ENCODE results near the gene PLXNA4. TPM values are rescaled to one million over a fixed set of nuclear protein-coding genes. Genes with fewer than 3 reads are reported as not detected.

PLXNA4 gene
- total RNA-seq, 1 experiment from 2014 or later, result 0.81 TPM

DNA sequence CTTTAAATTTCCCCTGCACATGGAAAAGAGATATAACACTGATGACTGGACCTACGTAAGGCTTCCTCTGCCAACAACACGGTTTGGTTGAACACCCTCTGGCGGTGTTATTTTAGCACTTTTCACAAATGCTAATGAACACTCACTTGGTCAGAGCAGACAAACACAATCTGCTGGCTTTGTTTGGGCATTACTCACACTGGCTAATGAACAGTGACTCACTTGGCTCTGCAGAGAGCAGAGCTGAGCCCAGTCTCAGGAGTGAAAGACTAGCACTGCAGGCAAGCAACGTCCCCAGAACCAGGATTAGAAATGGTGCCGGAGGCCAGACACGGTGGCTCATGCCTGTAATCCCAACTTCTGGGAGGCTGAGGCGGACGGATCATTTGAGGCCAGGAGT, 430.8 kb downstream of the PLXNA4 start:
- Mint-ChIP-seq H3K4me3 (no peak overlapping the region), H3K36me3 (no peaks in the 10 kb centered on the region), H3K9me3 (no peaks in the 10 kb centered on the region), H3K27ac (no peak overlapping the region), H3K4me1 (peaks cover 23% of the 10 kb centered on the region), H3K27me3 (ENCODE audit: low read depth) (peaks cover 6% of the 10 kb centered on the region)
- DNase-seq (ENCODE audit: low spot score) (no peak), ATAC-seq (no peak)
- TF ChIP-seq, protein P1, sequence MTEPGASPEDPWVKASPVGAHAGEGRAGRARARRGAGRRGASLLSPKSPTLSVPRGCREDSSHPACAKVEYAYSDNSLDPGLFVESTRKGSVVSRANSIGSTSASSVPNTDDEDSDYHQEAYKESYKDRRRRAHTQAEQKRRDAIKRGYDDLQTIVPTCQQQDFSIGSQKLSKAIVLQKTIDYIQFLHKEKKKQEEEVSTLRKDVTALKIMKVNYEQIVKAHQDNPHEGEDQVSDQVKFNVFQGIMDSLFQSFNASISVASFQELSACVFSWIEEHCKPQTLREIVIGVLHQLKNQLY (CRISPR knock-in tag; IDR thresholded peaks at IDR 0.05), result no peak
- no peak for TF ChIP-seq GTF2I (CRISPR knock-in tag; conservative IDR thresholded peaks at IDR 0.05)
- TF ChIP-seq, protein P2, sequence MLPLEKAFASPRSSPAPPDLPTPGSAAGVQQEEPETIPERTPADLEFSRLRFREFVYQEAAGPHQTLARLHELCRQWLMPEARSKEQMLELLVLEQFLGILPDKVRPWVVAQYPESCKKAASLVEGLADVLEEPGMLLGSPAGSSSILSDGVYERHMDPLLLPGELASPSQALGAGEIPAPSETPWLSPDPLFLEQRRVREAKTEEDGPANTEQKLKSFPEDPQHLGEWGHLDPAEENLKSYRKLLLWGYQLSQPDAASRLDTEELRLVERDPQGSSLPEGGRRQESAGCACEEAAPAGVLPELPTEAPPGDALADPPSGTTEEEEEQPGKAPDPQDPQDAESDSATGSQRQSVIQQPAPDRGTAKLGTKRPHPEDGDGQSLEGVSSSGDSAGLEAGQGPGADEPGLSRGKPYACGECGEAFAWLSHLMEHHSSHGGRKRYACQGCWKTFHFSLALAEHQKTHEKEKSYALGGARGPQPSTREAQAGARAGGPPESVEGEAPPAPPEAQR (CRISPR knock-in tag; IDR thresholded peaks at IDR 0.05), result no peak
- TF ChIP-seq, protein P3, sequence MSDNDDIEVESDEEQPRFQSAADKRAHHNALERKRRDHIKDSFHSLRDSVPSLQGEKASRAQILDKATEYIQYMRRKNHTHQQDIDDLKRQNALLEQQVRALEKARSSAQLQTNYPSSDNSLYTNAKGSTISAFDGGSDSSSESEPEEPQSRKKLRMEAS (CRISPR knock-in tag; IDR thresholded peaks at IDR 0.05), result no peak
- POLR2A ChIA-PET, result interaction anchor here (0.7 kb wide), 1 partner anchor 102 kb away, joined by 3 read pairs; no protein-coding TSS in a partner anchor
- CTCF ChIA-PET, result interaction anchor here (0.5 kb wide), 1 partner anchor 137 kb away, joined by 3 read pairs; no protein-coding TSS in a partner anchor

DNA sequence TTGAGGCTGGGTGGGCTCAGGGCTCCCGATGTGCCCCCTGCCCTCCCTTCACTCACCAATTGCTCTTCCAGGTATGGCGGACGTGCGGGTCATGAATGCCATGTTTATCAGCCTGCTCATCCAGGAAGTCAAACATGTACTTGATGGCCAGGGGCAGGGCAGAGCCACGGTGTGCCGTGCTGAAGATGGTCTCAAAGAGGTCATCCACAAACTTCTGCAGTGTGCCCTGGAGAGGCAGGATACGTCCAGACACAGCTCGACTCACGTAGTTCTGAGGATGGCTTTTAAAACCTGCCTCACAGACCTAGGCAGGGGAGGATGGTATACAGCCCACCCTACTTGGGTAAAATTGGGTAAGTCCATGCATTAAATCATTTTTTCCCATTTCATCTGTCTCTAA, 431.2 kb downstream of the PLXNA4 start:
- Mint-ChIP-seq H3K4me1 (peaks cover 23% of the 10 kb centered on the region), H3K9me3 (no peaks in the 10 kb centered on the region), H3K4me3 (no peak overlapping the region), H3K36me3 (no peaks in the 10 kb centered on the region), H3K27me3 (ENCODE audit: low read depth) (peaks cover 6% of the 10 kb centered on the region), H3K27ac (no peak overlapping the region)
- ChIA-PET CTCF (interaction anchor here (0.5 kb wide), 1 partner anchor 138 kb away, joined by 3 read pairs; no protein-coding TSS in a partner anchor), POLR2A (no interaction called here)
- ATAC-seq (no peak), DNase-seq (ENCODE audit: low spot score) (no peak)
- TF ChIP-seq RORB (CRISPR knock-in tag; IDR thresholded peaks at IDR 0.05) (no peak), FOXK1 (CRISPR knock-in tag; IDR thresholded peaks at IDR 0.05) (no peak), KAT7 (CRISPR knock-in tag; IDR thresholded peaks at IDR 0.05; ENCODE audit: borderline replicate concordance) (no peak), TEAD1 (CRISPR knock-in tag; IDR thresholded peaks at IDR 0.05) (no peak), MYBL2 (CRISPR knock-in tag; IDR thresholded peaks at IDR 0.05) (no peak), ZNF232 (CRISPR knock-in tag; IDR thresholded peaks at IDR 0.05) (no peak), ZNF416 (CRISPR knock-in tag; IDR thresholded peaks at IDR 0.05) (no peak), ZBTB21 (CRISPR knock-in tag; IDR thresholded peaks at IDR 0.05; ENCODE audit: borderline replicate concordance) (no peak), GTF2I (CRISPR knock-in tag; conservative IDR thresholded peaks at IDR 0.05) (no peak), CREM (CRISPR knock-in tag; IDR thresholded peaks at IDR 0.05) (no peak), TP53 (CRISPR knock-in tag; IDR thresholded peaks at IDR 0.05) (no peak), MXD4 (CRISPR knock-in tag; IDR thresholded peaks at IDR 0.05; ENCODE audit: borderline replicate concordance) (no peak), NFE2L1 (CRISPR knock-in tag; IDR thresholded peaks at IDR 0.05) (no peak), NR1H2 (CRISPR knock-in tag; IDR thresholded peaks at IDR 0.05) (no peak)
- TF ChIP-seq, protein P4, sequence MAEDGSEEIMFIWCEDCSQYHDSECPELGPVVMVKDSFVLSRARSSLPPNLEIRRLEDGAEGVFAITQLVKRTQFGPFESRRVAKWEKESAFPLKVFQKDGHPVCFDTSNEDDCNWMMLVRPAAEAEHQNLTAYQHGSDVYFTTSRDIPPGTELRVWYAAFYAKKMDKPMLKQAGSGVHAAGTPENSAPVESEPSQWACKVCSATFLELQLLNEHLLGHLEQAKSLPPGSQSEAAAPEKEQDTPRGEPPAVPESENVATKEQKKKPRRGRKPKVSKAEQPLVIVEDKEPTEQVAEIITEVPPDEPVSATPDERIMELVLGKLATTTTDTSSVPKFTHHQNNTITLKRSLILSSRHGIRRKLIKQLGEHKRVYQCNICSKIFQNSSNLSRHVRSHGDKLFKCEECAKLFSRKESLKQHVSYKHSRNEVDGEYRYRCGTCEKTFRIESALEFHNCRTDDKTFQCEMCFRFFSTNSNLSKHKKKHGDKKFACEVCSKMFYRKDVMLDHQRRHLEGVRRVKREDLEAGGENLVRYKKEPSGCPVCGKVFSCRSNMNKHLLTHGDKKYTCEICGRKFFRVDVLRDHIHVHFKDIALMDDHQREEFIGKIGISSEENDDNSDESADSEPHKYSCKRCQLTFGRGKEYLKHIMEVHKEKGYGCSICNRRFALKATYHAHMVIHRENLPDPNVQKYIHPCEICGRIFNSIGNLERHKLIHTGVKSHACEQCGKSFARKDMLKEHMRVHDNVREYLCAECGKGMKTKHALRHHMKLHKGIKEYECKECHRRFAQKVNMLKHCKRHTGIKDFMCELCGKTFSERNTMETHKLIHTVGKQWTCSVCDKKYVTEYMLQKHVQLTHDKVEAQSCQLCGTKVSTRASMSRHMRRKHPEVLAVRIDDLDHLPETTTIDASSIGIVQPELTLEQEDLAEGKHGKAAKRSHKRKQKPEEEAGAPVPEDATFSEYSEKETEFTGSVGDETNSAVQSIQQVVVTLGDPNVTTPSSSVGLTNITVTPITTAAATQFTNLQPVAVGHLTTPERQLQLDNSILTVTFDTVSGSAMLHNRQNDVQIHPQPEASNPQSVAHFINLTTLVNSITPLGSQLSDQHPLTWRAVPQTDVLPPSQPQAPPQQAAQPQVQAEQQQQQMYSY (CRISPR knock-in tag; IDR thresholded peaks at IDR 0.05), result no peak
- TF ChIP-seq, protein P5, sequence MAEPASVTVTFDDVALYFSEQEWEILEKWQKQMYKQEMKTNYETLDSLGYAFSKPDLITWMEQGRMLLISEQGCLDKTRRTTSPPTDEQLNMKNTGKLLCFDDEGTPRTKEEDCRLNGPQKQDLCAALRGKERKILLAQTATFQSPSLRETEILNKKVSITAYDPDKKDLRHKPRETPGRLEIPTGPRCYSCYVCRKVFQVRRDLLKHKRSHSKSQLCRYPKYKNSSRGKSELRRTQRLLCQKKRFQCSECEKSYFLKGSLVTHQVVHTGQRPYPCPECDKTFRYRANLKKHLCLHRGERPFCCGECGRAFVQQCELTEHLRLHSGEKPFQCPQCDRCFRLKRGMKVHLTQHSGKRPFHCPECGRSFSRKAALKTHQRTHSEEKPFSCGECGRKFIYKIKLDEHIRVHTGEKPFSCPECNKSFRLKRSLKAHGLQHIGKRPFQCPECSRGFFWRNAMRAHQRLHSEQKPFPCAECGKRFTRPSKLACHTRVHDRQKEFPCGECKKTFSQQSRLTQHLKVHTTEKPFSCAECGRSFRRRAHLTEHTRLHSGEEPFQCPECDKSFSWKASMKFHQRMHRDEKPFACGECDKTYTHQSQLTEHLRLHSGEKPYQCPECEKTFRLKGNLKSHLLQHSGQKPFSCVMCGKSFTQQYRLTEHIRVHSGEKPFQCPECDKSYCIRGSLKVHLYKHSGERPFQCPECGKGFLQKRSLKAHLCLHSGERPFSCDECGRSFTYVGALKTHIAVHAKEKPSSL (CRISPR knock-in tag; conservative IDR thresholded peaks at IDR 0.05), result no peak
- TF ChIP-seq, protein P6, sequence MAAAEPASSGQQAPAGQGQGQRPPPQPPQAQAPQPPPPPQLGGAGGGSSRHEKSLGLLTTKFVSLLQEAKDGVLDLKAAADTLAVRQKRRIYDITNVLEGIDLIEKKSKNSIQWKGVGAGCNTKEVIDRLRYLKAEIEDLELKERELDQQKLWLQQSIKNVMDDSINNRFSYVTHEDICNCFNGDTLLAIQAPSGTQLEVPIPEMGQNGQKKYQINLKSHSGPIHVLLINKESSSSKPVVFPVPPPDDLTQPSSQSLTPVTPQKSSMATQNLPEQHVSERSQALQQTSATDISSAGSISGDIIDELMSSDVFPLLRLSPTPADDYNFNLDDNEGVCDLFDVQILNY (CRISPR knock-in tag; IDR thresholded peaks at IDR 0.05), result no peak
- TF ChIP-seq, protein P7, sequence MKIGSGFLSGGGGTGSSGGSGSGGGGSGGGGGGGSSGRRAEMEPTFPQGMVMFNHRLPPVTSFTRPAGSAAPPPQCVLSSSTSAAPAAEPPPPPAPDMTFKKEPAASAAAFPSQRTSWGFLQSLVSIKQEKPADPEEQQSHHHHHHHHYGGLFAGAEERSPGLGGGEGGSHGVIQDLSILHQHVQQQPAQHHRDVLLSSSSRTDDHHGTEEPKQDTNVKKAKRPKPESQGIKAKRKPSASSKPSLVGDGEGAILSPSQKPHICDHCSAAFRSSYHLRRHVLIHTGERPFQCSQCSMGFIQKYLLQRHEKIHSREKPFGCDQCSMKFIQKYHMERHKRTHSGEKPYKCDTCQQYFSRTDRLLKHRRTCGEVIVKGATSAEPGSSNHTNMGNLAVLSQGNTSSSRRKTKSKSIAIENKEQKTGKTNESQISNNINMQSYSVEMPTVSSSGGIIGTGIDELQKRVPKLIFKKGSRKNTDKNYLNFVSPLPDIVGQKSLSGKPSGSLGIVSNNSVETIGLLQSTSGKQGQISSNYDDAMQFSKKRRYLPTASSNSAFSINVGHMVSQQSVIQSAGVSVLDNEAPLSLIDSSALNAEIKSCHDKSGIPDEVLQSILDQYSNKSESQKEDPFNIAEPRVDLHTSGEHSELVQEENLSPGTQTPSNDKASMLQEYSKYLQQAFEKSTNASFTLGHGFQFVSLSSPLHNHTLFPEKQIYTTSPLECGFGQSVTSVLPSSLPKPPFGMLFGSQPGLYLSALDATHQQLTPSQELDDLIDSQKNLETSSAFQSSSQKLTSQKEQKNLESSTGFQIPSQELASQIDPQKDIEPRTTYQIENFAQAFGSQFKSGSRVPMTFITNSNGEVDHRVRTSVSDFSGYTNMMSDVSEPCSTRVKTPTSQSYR (CRISPR knock-in tag; IDR thresholded peaks at IDR 0.05), result no peak
- TF ChIP-seq, protein P8, sequence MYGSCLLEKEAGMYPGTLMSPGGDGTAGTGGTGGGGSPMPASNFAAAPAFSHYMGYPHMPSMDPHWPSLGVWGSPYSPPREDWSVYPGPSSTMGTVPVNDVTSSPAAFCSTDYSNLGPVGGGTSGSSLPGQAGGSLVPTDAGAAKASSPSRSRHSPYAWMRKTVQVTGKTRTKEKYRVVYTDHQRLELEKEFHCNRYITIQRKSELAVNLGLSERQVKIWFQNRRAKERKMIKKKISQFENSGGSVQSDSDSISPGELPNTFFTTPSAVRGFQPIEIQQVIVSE (CRISPR knock-in tag; IDR thresholded peaks at IDR 0.05; ENCODE audit: borderline replicate concordance), result no peak
- TF ChIP-seq, protein P9, sequence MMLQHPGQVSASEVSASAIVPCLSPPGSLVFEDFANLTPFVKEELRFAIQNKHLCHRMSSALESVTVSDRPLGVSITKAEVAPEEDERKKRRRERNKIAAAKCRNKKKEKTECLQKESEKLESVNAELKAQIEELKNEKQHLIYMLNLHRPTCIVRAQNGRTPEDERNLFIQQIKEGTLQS (CRISPR knock-in tag; conservative IDR thresholded peaks at IDR 0.05), result no peak

Measured in WTC11 (cell line).